ENCODE measurements around the gene VEGFC. TPM values are rescaled to one million over a fixed set of nuclear protein-coding genes. Genes with fewer than 3 reads are reported as not detected.

VEGFC gene
- total RNA-seq, 1 donor from 2014 or later: 13.6 TPM

DNA sequence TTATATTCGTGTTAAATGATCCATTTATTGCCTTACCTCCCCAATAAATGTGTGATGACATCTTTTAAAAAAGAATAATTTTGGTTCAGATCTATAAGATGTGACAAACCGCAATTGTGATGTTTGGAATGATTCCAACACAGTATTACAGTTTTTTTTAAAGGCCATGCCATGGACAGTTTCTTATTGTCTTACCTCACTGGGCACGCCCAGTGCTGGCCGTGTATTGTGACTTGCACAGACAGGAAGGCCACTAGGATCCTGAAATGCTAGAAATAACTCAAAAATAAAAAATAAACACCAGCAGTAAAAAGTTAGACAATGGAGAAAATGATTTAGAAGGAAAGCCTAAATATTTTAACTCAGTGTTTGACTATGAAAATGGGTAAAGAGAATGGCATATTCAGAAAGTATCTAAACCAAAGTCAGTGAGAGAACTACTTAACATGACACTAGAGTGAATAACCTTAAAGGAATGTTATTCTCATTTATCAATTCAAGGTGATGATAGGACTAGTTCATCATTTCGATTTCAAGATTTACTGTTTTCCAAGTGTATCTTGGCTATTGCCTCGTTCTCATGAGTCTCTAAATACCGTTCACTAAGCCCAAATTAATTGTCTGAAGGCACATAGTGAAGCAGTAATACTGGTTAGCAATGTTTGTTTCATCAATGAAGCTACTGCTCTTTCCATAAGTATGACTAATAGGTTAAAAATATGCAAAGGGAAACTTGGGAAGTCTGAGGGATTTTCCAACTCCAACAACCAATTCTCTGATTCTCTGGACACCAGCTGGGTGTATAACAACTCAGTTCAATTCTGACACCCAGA is 46.1 kb upstream of the VEGFC start:
- no peaks in the 10 kb centered on the region for H3K9me3 Mint-ChIP-seq (ENCODE audit: unreplicated experiment)
- DNase-seq (ENCODE audit: extremely low spot score, unreplicated experiment): no peak
- no peak for TF ChIP-seq CTCF (IDR thresholded peaks at IDR 0.05)
- H3K36me3 Mint-ChIP-seq (ENCODE audit: unreplicated experiment): no peaks in the 10 kb centered on the region
- H3K4me1 Mint-ChIP-seq (ENCODE audit: unreplicated experiment): peaks cover 41% of the 10 kb centered on the region
- H3K27me3 Mint-ChIP-seq (ENCODE audit: unreplicated experiment): no peaks in the 10 kb centered on the region
- peak overlapping the region; percentile 64 for H3K27ac Mint-ChIP-seq (ENCODE audit: unreplicated experiment)
- no peak overlapping the region for H3K4me3 Mint-ChIP-seq (ENCODE audit: unreplicated experiment)

GRCh38 chr4:176837169-176837895 is 44.6 kb upstream of the VEGFC start:
- no peak for DNase-seq (ENCODE audit: extremely low spot score, unreplicated experiment)
- TF ChIP-seq CTCF (IDR thresholded peaks at IDR 0.05): no peak

DNA sequence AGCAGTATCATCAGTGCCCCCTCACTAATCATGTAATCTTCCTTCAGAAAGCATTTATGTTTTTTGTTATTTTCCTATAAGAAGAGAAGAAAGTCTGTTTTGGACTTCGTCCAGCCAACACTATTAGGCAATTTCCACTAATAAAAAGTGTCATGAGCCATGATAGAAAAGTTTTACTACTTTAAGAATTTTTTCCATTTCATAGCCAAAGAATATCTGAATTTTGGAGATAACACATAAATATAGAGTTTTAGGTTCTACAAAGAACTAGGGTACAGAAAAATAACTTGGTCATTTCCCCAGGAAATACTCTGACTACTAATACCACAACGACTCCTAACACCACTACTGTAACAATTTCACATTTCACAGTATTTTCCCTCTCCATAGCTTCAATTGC is 41.8 kb upstream of the VEGFC start:
- no peak for TF ChIP-seq CTCF (IDR thresholded peaks at IDR 0.05)
- Mint-ChIP-seq H3K27me3 (ENCODE audit: unreplicated experiment) (no peaks in the 10 kb centered on the region), H3K4me1 (ENCODE audit: unreplicated experiment) (peaks cover 13% of the 10 kb centered on the region), H3K36me3 (ENCODE audit: unreplicated experiment) (no peaks in the 10 kb centered on the region), H3K9me3 (ENCODE audit: unreplicated experiment) (no peaks in the 10 kb centered on the region), H3K27ac (ENCODE audit: unreplicated experiment) (no peak overlapping the region), H3K4me3 (ENCODE audit: unreplicated experiment) (no peak overlapping the region)
- no peak for DNase-seq (ENCODE audit: extremely low spot score, unreplicated experiment)

More at GRCh38 chr4:176837169-176837895, 44.6 kb upstream of the VEGFC start:
- peaks cover 35% of the 10 kb centered on the region for H3K4me1 Mint-ChIP-seq (ENCODE audit: unreplicated experiment)
- no peaks in the 10 kb centered on the region for H3K9me3 Mint-ChIP-seq (ENCODE audit: unreplicated experiment)
- no peak overlapping the region for H3K4me3 Mint-ChIP-seq (ENCODE audit: unreplicated experiment)
- no peaks in the 10 kb centered on the region for H3K27me3 Mint-ChIP-seq (ENCODE audit: unreplicated experiment)
- no peak overlapping the region for H3K27ac Mint-ChIP-seq (ENCODE audit: unreplicated experiment)
- no peaks in the 10 kb centered on the region for H3K36me3 Mint-ChIP-seq (ENCODE audit: unreplicated experiment)

GRCh38 chr4:176833400-176834175 is 40.9 kb upstream of the VEGFC start:
- DNase-seq (ENCODE audit: extremely low spot score, unreplicated experiment): no peak
- no peaks in the 10 kb centered on the region for H3K36me3 Mint-ChIP-seq (ENCODE audit: unreplicated experiment)
- no peak for TF ChIP-seq CTCF (IDR thresholded peaks at IDR 0.05)
- no peak overlapping the region for H3K4me3 Mint-ChIP-seq (ENCODE audit: unreplicated experiment)
- no peaks in the 10 kb centered on the region for H3K27me3 Mint-ChIP-seq (ENCODE audit: unreplicated experiment)
- no peak overlapping the region for H3K27ac Mint-ChIP-seq (ENCODE audit: unreplicated experiment)
- H3K9me3 Mint-ChIP-seq (ENCODE audit: unreplicated experiment): peaks cover 3% of the 10 kb centered on the region
- peaks cover 4% of the 10 kb centered on the region for H3K4me1 Mint-ChIP-seq (ENCODE audit: unreplicated experiment)
